Endometrium (tissue), 2 donors: ENCODE measurements around the gene PTPN7.
"Not testable (repeated sequence)": the region's sequence is repeated elsewhere in the genome, so short reads cannot be mapped to it uniquely, and the experiment has no call there.

Experiments
- FAIRE-seq: peaks from 2 replicates; lab custom pipeline; 2012; peaks lifted over from hg19 to GRCh38; lab: Jason Lieb, UNC
- donor health status: control.
- donor health status: control.

Gene PTPN7

GRCh38 chr1:202130297-202130721, 30.1 kb downstream of the PTPN7 start:
- no peak for FAIRE-seq

- FAIRE-seq = no peak
Observed at GRCh38 chr1:202129453-202130296, 30.7 kb downstream of the PTPN7 start.

- no peak for FAIRE-seq
Observed at GRCh38 chr1:202127836-202128622, 32.4 kb downstream of the PTPN7 start.

- no peak for FAIRE-seq
Observed at GRCh38 chr1:202127061-202127460, 33.3 kb downstream of the PTPN7 start.

GRCh38 chr1:202126426-202126825, 34.0 kb downstream of the PTPN7 start:
- FAIRE-seq = no peak

- FAIRE-seq = no peak
Observed at GRCh38 chr1:202125611-202126010, 34.8 kb downstream of the PTPN7 start.

- FAIRE-seq = no peak
Observed at GRCh38 chr1:202124142-202124541, 36.3 kb downstream of the PTPN7 start.

- no peak for FAIRE-seq
Observed at GRCh38 chr1:202123336-202123813, 37.0 kb downstream of the PTPN7 start.

- FAIRE-seq = no peak
Observed at GRCh38 chr1:202122639-202123335, 37.6 kb downstream of the PTPN7 start, which contains the start of gene GPR37L1. TSS of gene GPR37L1 (plus strand) at chr1:202122917. CDS start at chr1:202122964, 47 bp downstream.

GRCh38 chr1:202121006-202121405, 39.4 kb downstream of the PTPN7 start:
- no peak for FAIRE-seq

- no peak for FAIRE-seq
Observed at GRCh38 chr1:202117898-202118371, 42.5 kb downstream of the PTPN7 start.

GRCh38 chr1:202116287-202116686, 44.1 kb downstream of the PTPN7 start:
- FAIRE-seq = no peak

GRCh38 chr1:202113690-202114300, 46.6 kb downstream of the PTPN7 start:
- no peak for FAIRE-seq

GRCh38 chr1:202112859-202113689, 47.3 kb downstream of the PTPN7 start:
- no peak for FAIRE-seq

GRCh38 chr1:202111589-202111988, 48.8 kb downstream of the PTPN7 start:
- FAIRE-seq = not testable (repeated sequence)

GRCh38 chr1:202110977-202111376, 49.4 kb downstream of the PTPN7 start:
- FAIRE-seq = no peak

- FAIRE-seq = no peak
Observed at GRCh38 chr1:202107801-202108731, 52.3 kb downstream of the PTPN7 start.

GRCh38 chr1:202107321-202107761, 53.1 kb downstream of the PTPN7 start:
- no peak for FAIRE-seq
